Measurements from ENCODE around the gene CIRBP. TPM values are rescaled to one million over a fixed set of nuclear protein-coding genes. Genes with fewer than 3 reads are reported as not detected.

Gene CIRBP
- total and polyA plus RNA-seq, 2 of the 13 experiments (the other 11 are each of a cell fraction or from before 2014, with no cell fraction given), result 133 to 140 TPM

DNA sequence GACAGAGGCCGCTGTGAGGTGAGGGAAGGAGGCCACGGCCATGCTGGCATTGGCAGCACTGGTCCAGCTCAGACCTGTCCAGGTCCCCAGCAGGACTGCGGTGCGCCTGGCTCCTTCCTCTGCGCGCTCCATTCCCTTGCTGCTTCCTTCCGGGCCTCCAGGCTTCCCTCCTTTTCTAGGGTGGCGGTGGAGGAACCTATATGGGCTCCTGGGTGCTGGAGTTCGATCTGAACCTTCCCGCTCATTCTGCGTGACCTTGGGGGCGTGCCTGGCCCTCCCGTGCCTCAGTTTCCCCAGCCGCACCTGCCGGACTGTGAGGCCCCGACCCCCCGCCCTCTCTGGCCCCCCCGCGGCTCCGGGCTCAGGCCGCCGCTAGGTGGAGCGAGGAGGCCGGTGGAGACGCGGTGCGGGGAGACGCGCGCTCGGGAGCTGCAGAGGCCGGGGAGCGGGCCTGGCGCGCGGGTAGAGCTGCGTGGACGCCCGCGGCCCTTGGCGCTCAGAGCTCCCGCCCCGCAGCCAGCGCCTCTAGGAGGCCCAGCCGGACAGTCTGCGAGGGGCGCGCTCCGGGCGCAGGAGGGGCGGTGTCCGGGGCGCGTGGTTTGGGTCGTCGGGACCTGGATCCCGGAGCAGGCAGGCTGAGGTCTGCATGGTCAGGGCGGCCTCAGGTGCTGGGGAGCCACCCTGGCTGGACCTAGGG, 46.5 kb downstream of the CIRBP start (continued):
- TF ChIP-seq, protein P1, sequence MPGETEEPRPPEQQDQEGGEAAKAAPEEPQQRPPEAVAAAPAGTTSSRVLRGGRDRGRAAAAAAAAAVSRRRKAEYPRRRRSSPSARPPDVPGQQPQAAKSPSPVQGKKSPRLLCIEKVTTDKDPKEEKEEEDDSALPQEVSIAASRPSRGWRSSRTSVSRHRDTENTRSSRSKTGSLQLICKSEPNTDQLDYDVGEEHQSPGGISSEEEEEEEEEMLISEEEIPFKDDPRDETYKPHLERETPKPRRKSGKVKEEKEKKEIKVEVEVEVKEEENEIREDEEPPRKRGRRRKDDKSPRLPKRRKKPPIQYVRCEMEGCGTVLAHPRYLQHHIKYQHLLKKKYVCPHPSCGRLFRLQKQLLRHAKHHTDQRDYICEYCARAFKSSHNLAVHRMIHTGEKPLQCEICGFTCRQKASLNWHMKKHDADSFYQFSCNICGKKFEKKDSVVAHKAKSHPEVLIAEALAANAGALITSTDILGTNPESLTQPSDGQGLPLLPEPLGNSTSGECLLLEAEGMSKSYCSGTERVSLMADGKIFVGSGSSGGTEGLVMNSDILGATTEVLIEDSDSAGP (CRISPR knock-in tag; IDR thresholded peaks at IDR 0.05; ENCODE audit: borderline replicate concordance), result peak; percentile 59; the same call in 1 of the 2 replicates
- TF ChIP-seq, protein P2, sequence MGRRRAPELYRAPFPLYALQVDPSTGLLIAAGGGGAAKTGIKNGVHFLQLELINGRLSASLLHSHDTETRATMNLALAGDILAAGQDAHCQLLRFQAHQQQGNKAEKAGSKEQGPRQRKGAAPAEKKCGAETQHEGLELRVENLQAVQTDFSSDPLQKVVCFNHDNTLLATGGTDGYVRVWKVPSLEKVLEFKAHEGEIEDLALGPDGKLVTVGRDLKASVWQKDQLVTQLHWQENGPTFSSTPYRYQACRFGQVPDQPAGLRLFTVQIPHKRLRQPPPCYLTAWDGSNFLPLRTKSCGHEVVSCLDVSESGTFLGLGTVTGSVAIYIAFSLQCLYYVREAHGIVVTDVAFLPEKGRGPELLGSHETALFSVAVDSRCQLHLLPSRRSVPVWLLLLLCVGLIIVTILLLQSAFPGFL (CRISPR knock-in tag; IDR thresholded peaks at IDR 0.05), result no peak
- TF ChIP-seq, protein P3, sequence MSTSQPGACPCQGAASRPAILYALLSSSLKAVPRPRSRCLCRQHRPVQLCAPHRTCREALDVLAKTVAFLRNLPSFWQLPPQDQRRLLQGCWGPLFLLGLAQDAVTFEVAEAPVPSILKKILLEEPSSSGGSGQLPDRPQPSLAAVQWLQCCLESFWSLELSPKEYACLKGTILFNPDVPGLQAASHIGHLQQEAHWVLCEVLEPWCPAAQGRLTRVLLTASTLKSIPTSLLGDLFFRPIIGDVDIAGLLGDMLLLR (CRISPR knock-in tag; IDR thresholded peaks at IDR 0.05), result no peak
- no peak for TF ChIP-seq RBAK (CRISPR knock-in tag; IDR thresholded peaks at IDR 0.05)
- no peak for TF ChIP-seq MTF1 (CRISPR knock-in tag; IDR thresholded peaks at IDR 0.05)
- TF ChIP-seq, protein P4, sequence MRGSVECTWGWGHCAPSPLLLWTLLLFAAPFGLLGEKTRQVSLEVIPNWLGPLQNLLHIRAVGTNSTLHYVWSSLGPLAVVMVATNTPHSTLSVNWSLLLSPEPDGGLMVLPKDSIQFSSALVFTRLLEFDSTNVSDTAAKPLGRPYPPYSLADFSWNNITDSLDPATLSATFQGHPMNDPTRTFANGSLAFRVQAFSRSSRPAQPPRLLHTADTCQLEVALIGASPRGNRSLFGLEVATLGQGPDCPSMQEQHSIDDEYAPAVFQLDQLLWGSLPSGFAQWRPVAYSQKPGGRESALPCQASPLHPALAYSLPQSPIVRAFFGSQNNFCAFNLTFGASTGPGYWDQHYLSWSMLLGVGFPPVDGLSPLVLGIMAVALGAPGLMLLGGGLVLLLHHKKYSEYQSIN (CRISPR knock-in tag; IDR thresholded peaks at IDR 0.05; ENCODE audit: borderline replicate concordance), result no peak
- no peak; the same call in 1 of the 2 replicates for TF ChIP-seq ZNF563 (CRISPR knock-in tag; IDR thresholded peaks at IDR 0.05)
- TF ChIP-seq, protein P5, sequence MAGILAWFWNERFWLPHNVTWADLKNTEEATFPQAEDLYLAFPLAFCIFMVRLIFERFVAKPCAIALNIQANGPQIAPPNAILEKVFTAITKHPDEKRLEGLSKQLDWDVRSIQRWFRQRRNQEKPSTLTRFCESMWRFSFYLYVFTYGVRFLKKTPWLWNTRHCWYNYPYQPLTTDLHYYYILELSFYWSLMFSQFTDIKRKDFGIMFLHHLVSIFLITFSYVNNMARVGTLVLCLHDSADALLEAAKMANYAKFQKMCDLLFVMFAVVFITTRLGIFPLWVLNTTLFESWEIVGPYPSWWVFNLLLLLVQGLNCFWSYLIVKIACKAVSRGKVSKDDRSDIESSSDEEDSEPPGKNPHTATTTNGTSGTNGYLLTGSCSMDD (CRISPR knock-in tag; IDR thresholded peaks at IDR 0.05), result no peak
- TF ChIP-seq ZNF496 (CRISPR knock-in tag; IDR thresholded peaks at IDR 0.05; ENCODE audit: insufficient replicate concordance), result no peak
- no peak for TF ChIP-seq AHR (CRISPR knock-in tag; IDR thresholded peaks at IDR 0.05)
- TF ChIP-seq CBX2 (IDR thresholded peaks at IDR 0.05; ENCODE audit: low read depth, low read length), result no peak
- TF ChIP-seq CBX2 (CRISPR knock-in tag; IDR thresholded peaks at IDR 0.05; ENCODE audit: low read depth), result no peak
- TF ChIP-seq ZNF83 (CRISPR knock-in tag; IDR thresholded peaks at IDR 0.05; ENCODE audit: borderline replicate concordance), result no peak
- TF ChIP-seq HDAC1 (CRISPR knock-in tag; IDR thresholded peaks at IDR 0.05), result no peak
- no peak for TF ChIP-seq PAF1 (CRISPR knock-in tag; IDR thresholded peaks at IDR 0.05)
- no peak for TF ChIP-seq RELA (CRISPR knock-in tag; IDR thresholded peaks at IDR 0.05)
- TF ChIP-seq, protein P6, sequence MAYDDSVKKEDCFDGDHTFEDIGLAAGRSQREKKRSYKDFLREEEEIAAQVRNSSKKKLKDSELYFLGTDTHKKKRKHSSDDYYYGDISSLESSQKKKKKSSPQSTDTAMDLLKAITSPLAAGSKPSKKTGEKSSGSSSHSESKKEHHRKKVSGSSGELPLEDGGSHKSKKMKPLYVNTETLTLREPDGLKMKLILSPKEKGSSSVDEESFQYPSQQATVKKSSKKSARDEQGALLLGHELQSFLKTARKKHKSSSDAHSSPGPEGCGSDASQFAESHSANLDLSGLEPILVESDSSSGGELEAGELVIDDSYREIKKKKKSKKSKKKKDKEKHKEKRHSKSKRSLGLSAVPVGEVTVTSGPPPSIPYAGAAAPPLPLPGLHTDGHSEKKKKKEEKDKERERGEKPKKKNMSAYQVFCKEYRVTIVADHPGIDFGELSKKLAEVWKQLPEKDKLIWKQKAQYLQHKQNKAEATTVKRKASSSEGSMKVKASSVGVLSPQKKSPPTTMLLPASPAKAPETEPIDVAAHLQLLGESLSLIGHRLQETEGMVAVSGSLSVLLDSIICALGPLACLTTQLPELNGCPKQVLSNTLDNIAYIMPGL (CRISPR knock-in tag; IDR thresholded peaks at IDR 0.05; ENCODE audit: borderline replicate concordance in 1 of 2, low read depth in 1 of 2), result peak; percentile 71 to 92
- TF ChIP-seq KDM6A (CRISPR knock-in tag; IDR thresholded peaks at IDR 0.05; ENCODE audit: low read depth), result no peak
- no peak for TF ChIP-seq ELF3 (CRISPR knock-in tag; IDR thresholded peaks at IDR 0.05)
- no peak for TF ChIP-seq NR1H2 (CRISPR knock-in tag; IDR thresholded peaks at IDR 0.05; ENCODE audit: borderline replicate concordance, low read depth)
- no peak for TF ChIP-seq ZNF773 (CRISPR knock-in tag; IDR thresholded peaks at IDR 0.05; ENCODE audit: borderline replicate concordance)

Data from HepG2 (cell line).